HepG2 (cell line): ENCODE data around the gene ALDOA. TPM values are rescaled to one million over a fixed set of nuclear protein-coding genes. Genes with fewer than 3 reads are reported as not detected.

ENCODE experiments used
- AGO1 ChIP-seq: fragments of 200-400 bp; formaldehyde crosslinking; IDR thresholded peaks from 2 replicates; pipeline ENCODE4 v1.6.1; 2017; ENCODE audit warnings: mild to moderate bottlenecking, low read depth, low read length, moderate library complexity; ENCODE audit not compliant: poor library complexity, severe bottlenecking
- CREB1 ChIP-seq, 2 experiments: fragments of 450-650 bp in 1 of 2; IDR thresholded peaks; 2 replicates each; pipeline ENCODE4 v1.6.1; 2016 to 2017; ENCODE audit warnings: control low read depth in 1 of 2, mild to moderate bottlenecking in 1 of 2, missing compliant biosample characterization in 1 of 2, missing genetic modification characterization in 1 of 2
- KDM2A ChIP-seq: sonication (generic); formaldehyde crosslinking; IDR thresholded peaks from 2 replicates; pipeline ENCODE4 v1.4.0; 2020; ENCODE audit warnings: low read depth, missing genetic modification reagents, borderline replicate concordance
- KDM6A ChIP-seq: IDR thresholded peaks from 2 replicates; pipeline ENCODE4 v1.6.1; 2016; ENCODE audit warnings: low read depth
- MATR3 ChIP-seq: sonication (generic); formaldehyde crosslinking; IDR thresholded peaks from 2 replicates; pipeline ENCODE4 v1.4.0; 2020; ENCODE audit warnings: missing genetic modification reagents
- SMC3 ChIP-seq: IDR thresholded peaks from 2 replicates; pipeline ENCODE4 v1.6.1; 2011; ENCODE audit warnings: low read length, improper control_type of control experiment
- ZNF143 ChIP-seq: sonication (generic); formaldehyde crosslinking; IDR thresholded peaks from 2 replicates; pipeline ENCODE4 v1.4.0; 2020; ENCODE audit warnings: missing genetic modification reagents
- ZNF30 ChIP-seq: sonication (generic); formaldehyde crosslinking; IDR thresholded peaks from 2 replicates; pipeline ENCODE4 v1.5.0; 2020; ENCODE audit warnings: mild to moderate bottlenecking, missing genetic modification reagents
- ZNF672 ChIP-seq: sonication (generic); formaldehyde crosslinking; IDR thresholded peaks from 2 replicates; pipeline ENCODE4 v1.8.1; 2022; ENCODE audit warnings: missing genetic modification reagents
- ZNF891 ChIP-seq: sonication (generic); formaldehyde crosslinking; IDR thresholded peaks from 2 replicates; pipeline ENCODE4 v1.5.0; 2020; ENCODE audit warnings: mild to moderate bottlenecking, missing genetic modification reagents
- polyA plus RNA-seq, 8 experiments: library from polyadenylated mRNA; depleted of rRNA in 3 of 8; stranded (reverse) in 7 of 8; unstranded in 1 of 8; fragments of >200 nt; fragmentation: Illumina TruSeq in 4 of 8; extraction: Trizol in 4 of 8; gene quantifications; 2 replicates each; pipeline versions ENCODE4 v1.2.1 to v1.2.3, GENCODE V29; 2011 to 2016; ENCODE audit warnings: low read depth in 4 of 8, missing spikeins in 1 of 8, mixed read lengths in 1 of 8; ENCODE audit not compliant: insufficient read depth in 1 of 8
- total RNA-seq, 5 experiments: library from RNA; depleted of rRNA; stranded (reverse); fragments of >200 nt; fragmentation: Illumina TruSeq; extraction: Trizol; gene quantifications; 2 replicates each; pipeline ENCODE4 v1.2.3, GENCODE V29; 2016; ENCODE audit warnings: low read depth in 1 of 5
- TF ChIP-seq, protein P1 (sequence below): sonication (generic); formaldehyde crosslinking; conservative IDR thresholded peaks from 2 replicates; pipeline ENCODE4 v1.4.0; 2020; ENCODE audit warnings: missing genetic modification reagents
- TF ChIP-seq, protein P2 (sequence below): sonication (generic); formaldehyde crosslinking; IDR thresholded peaks from 2 replicates; pipeline ENCODE4 v1.4.0; 2020; ENCODE audit warnings: missing genetic modification reagents
- TF ChIP-seq, protein P3 (sequence below): sonication (generic); formaldehyde crosslinking; IDR thresholded peaks from 2 replicates; pipeline ENCODE4 v1.5.1; 2020; ENCODE audit warnings: mild to moderate bottlenecking, missing genetic modification reagents
- TF ChIP-seq, protein P4 (sequence below): conservative IDR thresholded peaks from 2 replicates; pipeline ENCODE4 v1.6.1; 2018; ENCODE audit warnings: missing genetic modification reagents
- TF ChIP-seq, protein P5 (sequence below): sonication (generic); formaldehyde crosslinking; conservative IDR thresholded peaks from 2 replicates; pipeline ENCODE4 v1.4.0; 2020; ENCODE audit warnings: missing genetic modification reagents
- TF ChIP-seq, protein P6 (sequence below): sonication (generic); formaldehyde crosslinking; IDR thresholded peaks from 2 replicates; pipeline ENCODE4 v1.4.0; 2020; ENCODE audit warnings: missing genetic modification reagents

The ALDOA gene
- total and polyA plus RNA-seq, 2 of the 13 experiments (the other 11 are each of a cell fraction or from before 2014, with no cell fraction given) = 925 to 1,884 TPM

DNA sequence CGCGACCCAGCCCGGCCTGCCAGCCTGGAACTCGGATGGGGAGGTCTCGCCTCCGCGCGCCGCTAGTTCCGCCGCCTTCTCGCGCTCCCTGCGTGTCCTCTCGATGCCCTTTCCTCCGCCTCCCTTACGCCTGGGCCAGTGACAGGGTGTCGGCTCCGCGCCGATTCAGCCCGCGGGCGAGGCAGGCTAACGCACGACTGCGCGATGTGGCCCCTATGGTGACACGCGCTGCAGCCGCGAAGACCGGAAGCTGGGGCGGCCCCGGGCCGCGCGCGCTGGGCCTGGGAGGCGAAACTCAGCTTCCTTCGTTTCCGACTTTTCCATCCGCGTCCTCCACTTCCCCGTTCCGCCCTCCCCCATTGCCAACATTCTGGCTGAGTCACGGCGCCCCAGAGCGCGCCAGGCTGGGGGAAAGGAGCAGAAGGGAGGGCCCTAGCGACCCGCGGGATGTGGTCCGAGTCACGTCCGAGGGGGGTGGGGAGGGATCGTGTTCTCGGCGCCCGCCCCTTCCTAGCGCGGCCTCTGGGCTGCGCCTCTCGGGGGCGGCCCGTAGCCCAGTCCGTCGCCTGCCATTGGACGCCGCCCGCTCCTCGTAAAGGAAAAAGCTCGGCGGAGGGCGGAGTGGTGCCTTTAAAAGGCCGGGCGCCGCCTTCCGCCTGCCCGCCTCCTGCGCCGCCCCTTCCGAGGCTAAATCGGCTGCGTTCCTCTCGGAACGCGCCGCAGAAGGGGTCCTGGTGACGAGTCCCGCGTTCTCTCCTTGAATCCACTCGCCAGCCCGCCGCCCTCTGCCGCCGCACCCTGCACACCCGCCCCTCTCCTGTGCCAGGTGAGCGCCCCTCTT is at the start of gene ALDOA (continued):
- TF ChIP-seq, protein P1, sequence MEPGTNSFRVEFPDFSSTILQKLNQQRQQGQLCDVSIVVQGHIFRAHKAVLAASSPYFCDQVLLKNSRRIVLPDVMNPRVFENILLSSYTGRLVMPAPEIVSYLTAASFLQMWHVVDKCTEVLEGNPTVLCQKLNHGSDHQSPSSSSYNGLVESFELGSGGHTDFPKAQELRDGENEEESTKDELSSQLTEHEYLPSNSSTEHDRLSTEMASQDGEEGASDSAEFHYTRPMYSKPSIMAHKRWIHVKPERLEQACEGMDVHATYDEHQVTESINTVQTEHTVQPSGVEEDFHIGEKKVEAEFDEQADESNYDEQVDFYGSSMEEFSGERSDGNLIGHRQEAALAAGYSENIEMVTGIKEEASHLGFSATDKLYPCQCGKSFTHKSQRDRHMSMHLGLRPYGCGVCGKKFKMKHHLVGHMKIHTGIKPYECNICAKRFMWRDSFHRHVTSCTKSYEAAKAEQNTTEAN (CRISPR knock-in tag) = no peak; the same call in none of the 2 replicates
- peak; percentile 78 for TF ChIP-seq CREB1 (IDR thresholded peaks at IDR 0.05)
- TF ChIP-seq CREB1 (CRISPR knock-in tag; IDR thresholded peaks at IDR 0.05) = peak; percentile 91
- peak; percentile 84 for TF ChIP-seq KDM6A (CRISPR knock-in tag)
- peak; percentile 19; the same call in 1 of the 2 replicates for TF ChIP-seq ZNF143 (CRISPR knock-in tag)
- TF ChIP-seq ZNF672 (CRISPR knock-in tag) = 0 out of 2 replicates have a peak, but pooled peaks have one; percentile 3
- TF ChIP-seq, protein P2, sequence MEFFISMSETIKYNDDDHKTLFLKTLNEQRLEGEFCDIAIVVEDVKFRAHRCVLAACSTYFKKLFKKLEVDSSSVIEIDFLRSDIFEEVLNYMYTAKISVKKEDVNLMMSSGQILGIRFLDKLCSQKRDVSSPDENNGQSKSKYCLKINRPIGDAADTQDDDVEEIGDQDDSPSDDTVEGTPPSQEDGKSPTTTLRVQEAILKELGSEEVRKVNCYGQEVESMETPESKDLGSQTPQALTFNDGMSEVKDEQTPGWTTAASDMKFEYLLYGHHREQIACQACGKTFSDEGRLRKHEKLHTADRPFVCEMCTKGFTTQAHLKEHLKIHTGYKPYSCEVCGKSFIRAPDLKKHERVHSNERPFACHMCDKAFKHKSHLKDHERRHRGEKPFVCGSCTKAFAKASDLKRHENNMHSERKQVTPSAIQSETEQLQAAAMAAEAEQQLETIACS = peak; percentile 83
- peak; percentile 79 for TF ChIP-seq AGO1
- TF ChIP-seq, protein P3, sequence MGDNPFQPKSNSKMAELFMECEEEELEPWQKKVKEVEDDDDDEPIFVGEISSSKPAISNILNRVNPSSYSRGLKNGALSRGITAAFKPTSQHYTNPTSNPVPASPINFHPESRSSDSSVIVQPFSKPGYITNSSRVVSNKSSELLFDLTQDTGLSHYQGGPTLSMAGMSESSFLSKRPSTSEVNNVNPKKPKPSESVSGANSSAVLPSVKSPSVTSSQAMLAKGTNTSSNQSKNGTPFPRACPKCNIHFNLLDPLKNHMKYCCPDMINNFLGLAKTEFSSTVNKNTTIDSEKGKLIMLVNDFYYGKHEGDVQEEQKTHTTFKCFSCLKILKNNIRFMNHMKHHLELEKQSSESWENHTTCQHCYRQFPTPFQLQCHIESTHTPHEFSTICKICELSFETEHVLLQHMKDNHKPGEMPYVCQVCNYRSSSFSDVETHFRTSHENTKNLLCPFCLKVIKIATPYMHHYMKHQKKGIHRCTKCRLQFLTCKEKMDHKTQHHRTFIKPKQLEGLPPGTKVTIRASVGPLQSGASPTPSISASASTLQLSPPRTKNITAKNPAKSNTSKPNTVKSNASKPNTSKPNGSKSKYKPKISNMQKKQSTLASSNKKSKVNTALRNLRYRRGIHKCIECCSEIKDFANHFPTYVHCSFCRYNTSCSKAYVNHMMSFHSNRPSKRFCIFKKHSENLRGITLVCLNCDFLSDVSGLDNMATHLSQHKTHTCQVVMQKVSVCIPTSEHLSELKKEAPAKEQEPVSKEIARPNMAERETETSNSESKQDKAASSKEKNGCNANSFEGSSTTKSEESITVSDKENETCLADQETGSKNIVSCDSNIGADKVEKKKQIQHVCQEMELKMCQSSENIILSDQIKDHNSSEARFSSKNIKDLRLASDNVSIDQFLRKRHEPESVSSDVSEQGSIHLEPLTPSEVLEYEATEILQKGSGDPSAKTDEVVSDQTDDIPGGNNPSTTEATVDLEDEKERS (CRISPR knock-in tag) = peak; percentile 93
- TF ChIP-seq, protein P4, sequence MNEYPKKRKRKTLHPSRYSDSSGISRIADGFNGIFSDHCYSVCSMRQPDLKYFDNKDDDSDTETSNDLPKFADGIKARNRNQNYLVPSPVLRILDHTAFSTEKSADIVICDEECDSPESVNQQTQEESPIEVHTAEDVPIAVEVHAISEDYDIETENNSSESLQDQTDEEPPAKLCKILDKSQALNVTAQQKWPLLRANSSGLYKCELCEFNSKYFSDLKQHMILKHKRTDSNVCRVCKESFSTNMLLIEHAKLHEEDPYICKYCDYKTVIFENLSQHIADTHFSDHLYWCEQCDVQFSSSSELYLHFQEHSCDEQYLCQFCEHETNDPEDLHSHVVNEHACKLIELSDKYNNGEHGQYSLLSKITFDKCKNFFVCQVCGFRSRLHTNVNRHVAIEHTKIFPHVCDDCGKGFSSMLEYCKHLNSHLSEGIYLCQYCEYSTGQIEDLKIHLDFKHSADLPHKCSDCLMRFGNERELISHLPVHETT = peak; percentile 85
- TF ChIP-seq, protein P5, sequence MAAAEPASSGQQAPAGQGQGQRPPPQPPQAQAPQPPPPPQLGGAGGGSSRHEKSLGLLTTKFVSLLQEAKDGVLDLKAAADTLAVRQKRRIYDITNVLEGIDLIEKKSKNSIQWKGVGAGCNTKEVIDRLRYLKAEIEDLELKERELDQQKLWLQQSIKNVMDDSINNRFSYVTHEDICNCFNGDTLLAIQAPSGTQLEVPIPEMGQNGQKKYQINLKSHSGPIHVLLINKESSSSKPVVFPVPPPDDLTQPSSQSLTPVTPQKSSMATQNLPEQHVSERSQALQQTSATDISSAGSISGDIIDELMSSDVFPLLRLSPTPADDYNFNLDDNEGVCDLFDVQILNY (CRISPR knock-in tag) = peak; percentile 21; the same call in 1 of the 2 replicates
- TF ChIP-seq, protein P6, sequence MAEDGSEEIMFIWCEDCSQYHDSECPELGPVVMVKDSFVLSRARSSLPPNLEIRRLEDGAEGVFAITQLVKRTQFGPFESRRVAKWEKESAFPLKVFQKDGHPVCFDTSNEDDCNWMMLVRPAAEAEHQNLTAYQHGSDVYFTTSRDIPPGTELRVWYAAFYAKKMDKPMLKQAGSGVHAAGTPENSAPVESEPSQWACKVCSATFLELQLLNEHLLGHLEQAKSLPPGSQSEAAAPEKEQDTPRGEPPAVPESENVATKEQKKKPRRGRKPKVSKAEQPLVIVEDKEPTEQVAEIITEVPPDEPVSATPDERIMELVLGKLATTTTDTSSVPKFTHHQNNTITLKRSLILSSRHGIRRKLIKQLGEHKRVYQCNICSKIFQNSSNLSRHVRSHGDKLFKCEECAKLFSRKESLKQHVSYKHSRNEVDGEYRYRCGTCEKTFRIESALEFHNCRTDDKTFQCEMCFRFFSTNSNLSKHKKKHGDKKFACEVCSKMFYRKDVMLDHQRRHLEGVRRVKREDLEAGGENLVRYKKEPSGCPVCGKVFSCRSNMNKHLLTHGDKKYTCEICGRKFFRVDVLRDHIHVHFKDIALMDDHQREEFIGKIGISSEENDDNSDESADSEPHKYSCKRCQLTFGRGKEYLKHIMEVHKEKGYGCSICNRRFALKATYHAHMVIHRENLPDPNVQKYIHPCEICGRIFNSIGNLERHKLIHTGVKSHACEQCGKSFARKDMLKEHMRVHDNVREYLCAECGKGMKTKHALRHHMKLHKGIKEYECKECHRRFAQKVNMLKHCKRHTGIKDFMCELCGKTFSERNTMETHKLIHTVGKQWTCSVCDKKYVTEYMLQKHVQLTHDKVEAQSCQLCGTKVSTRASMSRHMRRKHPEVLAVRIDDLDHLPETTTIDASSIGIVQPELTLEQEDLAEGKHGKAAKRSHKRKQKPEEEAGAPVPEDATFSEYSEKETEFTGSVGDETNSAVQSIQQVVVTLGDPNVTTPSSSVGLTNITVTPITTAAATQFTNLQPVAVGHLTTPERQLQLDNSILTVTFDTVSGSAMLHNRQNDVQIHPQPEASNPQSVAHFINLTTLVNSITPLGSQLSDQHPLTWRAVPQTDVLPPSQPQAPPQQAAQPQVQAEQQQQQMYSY (CRISPR knock-in tag) = no peak; the same call in 1 of the 2 replicates
- peak; percentile 94 for TF ChIP-seq KDM2A (CRISPR knock-in tag)
- no peak for TF ChIP-seq SMC3
- TF ChIP-seq ZNF30 (CRISPR knock-in tag) = peak; percentile 98; the same call in 1 of the 2 replicates
- 0 out of 2 replicates have a peak, but pooled peaks have one; percentile 41 for TF ChIP-seq MATR3 (CRISPR knock-in tag)
- TF ChIP-seq ZNF891 (CRISPR knock-in tag) = peak; percentile 96
